DOHH2 (cell line): ENCODE data around the gene DNAJC18.

ENCODE experiments used
- EZH2phosphoT487 ChIP-seq: fragments of 200-600 bp; sonication (generic); IDR thresholded peaks from 2 replicates; pipeline ENCODE4 v1.6.1; 2017; ENCODE audit warnings: borderline replicate concordance, mild to moderate bottlenecking, antibody characterized with exemption, low read length, moderate library complexity, mixed read lengths
- TF ChIP-seq, protein P1 (sequence below): fragments of 200-600 bp; sonication (generic); IDR thresholded peaks from one replicate; pipeline ENCODE4 v1.5.1; 2014; ENCODE audit warnings: antibody characterized with exemption, mild to moderate bottlenecking, low read depth, low read length; ENCODE audit not compliant: poor library complexity, severe bottlenecking

DNA sequence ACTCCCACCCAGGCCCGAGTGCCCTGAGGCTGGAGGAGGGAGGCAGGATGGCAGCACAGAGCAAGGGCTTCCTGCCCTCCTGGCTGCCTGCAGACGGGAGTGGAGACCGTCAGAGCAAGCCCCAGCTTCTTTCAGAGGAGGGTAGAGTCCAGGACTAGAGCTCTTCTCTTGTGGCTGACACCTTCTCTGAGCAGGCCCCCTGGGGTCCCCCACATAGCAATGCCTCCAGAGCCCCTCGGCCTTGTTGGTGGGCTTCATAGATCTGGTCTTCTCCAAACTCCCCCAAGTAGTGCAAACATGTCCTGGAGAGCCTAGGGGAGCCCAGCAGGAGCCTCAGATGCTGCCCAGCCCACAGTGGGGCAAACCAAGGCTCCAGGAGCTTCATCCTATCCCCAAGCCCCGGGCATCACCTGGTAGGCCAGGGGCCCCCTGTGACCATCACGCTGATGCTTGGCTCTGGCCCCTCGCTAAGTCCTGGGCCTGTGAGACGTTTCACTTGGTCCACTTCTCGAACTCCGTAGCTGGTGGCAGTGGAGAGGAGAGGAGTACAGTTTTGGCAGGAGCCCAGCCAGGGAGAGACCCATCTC, 51.6 kb downstream of the DNAJC18 start:
- TF ChIP-seq, protein P1, sequence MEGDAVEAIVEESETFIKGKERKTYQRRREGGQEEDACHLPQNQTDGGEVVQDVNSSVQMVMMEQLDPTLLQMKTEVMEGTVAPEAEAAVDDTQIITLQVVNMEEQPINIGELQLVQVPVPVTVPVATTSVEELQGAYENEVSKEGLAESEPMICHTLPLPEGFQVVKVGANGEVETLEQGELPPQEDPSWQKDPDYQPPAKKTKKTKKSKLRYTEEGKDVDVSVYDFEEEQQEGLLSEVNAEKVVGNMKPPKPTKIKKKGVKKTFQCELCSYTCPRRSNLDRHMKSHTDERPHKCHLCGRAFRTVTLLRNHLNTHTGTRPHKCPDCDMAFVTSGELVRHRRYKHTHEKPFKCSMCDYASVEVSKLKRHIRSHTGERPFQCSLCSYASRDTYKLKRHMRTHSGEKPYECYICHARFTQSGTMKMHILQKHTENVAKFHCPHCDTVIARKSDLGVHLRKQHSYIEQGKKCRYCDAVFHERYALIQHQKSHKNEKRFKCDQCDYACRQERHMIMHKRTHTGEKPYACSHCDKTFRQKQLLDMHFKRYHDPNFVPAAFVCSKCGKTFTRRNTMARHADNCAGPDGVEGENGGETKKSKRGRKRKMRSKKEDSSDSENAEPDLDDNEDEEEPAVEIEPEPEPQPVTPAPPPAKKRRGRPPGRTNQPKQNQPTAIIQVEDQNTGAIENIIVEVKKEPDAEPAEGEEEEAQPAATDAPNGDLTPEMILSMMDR = no peak
- no peak for TF ChIP-seq EZH2phosphoT487
